Hepatocyte (in vitro differentiated cells): ENCODE results near the gene PKNOX1. TPM values are rescaled to one million over a fixed set of nuclear protein-coding genes. Genes with fewer than 3 reads are reported as not detected.

ENCODE experiments used
- DNase-seq: peaks from one replicate; pipeline ENCODE4 v3.0.0-alpha.2; 2016; ENCODE audit warnings: low spot score
- H2AFZ ChIP-seq: fragments of 200-600 bp; sonication (generic); 2 replicates; pipeline ENCODE4 v1.6.0; 2016; ENCODE audit warnings: antibody characterized with exemption, mild to moderate bottlenecking
- H3K27ac ChIP-seq: fragments of 200-600 bp; sonication (generic); 2 replicates; pipeline ENCODE4 v1.5.1; 2016; ENCODE audit warnings: mild to moderate bottlenecking
- H3K27me3 ChIP-seq: fragments of 200-600 bp; sonication (generic); 2 replicates; pipeline ENCODE4 v1.6.1; 2016
- H3K36me3 ChIP-seq: fragments of 200-600 bp; sonication (generic); replicated peaks from 2 replicates; pipeline ENCODE4 v1.5.1; 2016; ENCODE audit warnings: low read depth; ENCODE audit not compliant: insufficient read depth
- H3K4me1 ChIP-seq: fragments of 200-600 bp; sonication (generic); 2 replicates; pipeline ENCODE4 v1.5.1; 2016; ENCODE audit warnings: mild to moderate bottlenecking, moderate library complexity; ENCODE audit not compliant: insufficient read depth
- H3K4me2 ChIP-seq: fragments of 200-600 bp; sonication (generic); 2 replicates; pipeline ENCODE4 v1.6.0; 2016
- H3K4me3 ChIP-seq: fragments of 200-600 bp; sonication (generic); 2 replicates; pipeline ENCODE4 v1.5.1; 2016; ENCODE audit warnings: mild to moderate bottlenecking
- H3K79me2 ChIP-seq: fragments of 200-600 bp; sonication (generic); 2 replicates; pipeline ENCODE4 v1.6.0; 2017; ENCODE audit warnings: mild to moderate bottlenecking
- H3K9me2 ChIP-seq: fragments of 200-600 bp; sonication (generic); replicated peaks from 2 replicates; pipeline ENCODE4 v1.6.0; 2017; ENCODE audit warnings: mild to moderate bottlenecking; ENCODE audit not compliant: insufficient read depth
- H3K9me3 ChIP-seq: fragments of 200-600 bp; sonication (generic); 2 replicates; pipeline ENCODE4 v1.5.1; 2016; ENCODE audit warnings: low read depth, mild to moderate bottlenecking
- H4K20me1 ChIP-seq: fragments of 200-600 bp; sonication (generic); 2 replicates; pipeline ENCODE4 v1.6.0; 2016; ENCODE audit warnings: mild to moderate bottlenecking; ENCODE audit not compliant: insufficient read depth, poor library complexity, severe bottlenecking
- CTCF ChIP-seq: fragments of 200-600 bp; sonication (generic); IDR thresholded peaks from 2 replicates; pipeline ENCODE4 v1.5.1; 2016; ENCODE audit warnings: antibody characterized with exemption, mild to moderate bottlenecking; ENCODE audit not compliant: poor library complexity
- EZH2 ChIP-seq: fragments of 200-600 bp; sonication (generic); IDR thresholded peaks from 2 replicates; pipeline ENCODE4 v1.6.1; 2016; ENCODE audit warnings: antibody characterized with exemption, mild to moderate bottlenecking, borderline replicate concordance
- EZH2phosphoT487 ChIP-seq: fragments of 200-600 bp; sonication (generic); IDR thresholded peaks from one replicate; pipeline ENCODE4 v1.6.1; 2018; ENCODE audit warnings: antibody characterized with exemption, mild to moderate bottlenecking, low read depth, moderate library complexity; ENCODE audit not compliant: unreplicated experiment, severe bottlenecking
- WGBS: methylation state at CpG from one replicate; pipeline ENCODE4 v1.1.6; 2016; ENCODE audit warnings: low lambda C conversion rate; ENCODE audit errors: missing lambda C conversion rate; 5-methylcytosine and 5-hydroxymethylcytosine counted together
- polyA plus RNA-seq: library from polyadenylated mRNA; unstranded; fragments of >200 nt; fragmentation: Nextera tagmentation; extraction: Ambion mirVana; gene quantifications from 2 replicates; pipeline ENCODE4 v1.2.1, GENCODE V29; 2016
- total RNA-seq: library from RNA; depleted of rRNA; stranded (reverse); fragments of >200 nt; gene quantifications from 2 replicates; pipeline ENCODE4 v1.2.3, GENCODE V29; 2014

Gene PKNOX1
- total and polyA plus RNA-seq, 2 experiments from 2014 or later: 11.0 to 13.4 TPM

DNA sequence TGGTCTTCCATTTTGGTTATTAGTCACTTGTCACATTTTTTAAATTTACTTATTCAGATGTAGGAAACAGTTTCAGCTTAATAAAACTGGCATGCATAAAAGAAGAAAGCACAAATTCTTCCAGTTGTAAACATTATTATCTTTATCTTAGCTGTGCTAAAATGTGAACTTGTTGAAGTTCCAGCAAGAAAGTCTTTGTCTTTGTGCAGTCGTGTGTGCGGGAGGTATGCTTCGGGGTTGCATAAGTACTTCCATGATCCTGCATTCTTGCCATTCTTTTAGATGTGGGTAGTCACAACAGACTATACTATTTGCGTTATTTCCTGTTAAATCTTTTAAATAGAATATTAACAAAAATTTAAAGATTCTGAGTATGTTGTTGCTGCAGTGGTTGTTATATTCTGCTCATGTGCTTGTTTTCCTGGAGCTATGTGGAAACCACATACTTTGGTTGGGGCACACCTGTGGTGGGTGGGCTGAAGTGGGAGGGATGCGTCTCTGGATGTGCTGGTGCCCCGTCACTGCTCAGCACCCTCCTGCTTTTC, 51.3 kb downstream of the PKNOX1 start:
- Histone ChIP-seq H3K27ac (no peak overlapping the region), H3K79me2 (no peaks in the 10 kb centered on the region), H3K4me2 (no peak overlapping the region), H3K27me3 (no peaks in the 10 kb centered on the region), H3K9me2 (no peaks in the 10 kb centered on the region), H3K36me3 (no peaks in the 10 kb centered on the region), H3K4me3 (no peak overlapping the region), H3K4me1 (no peaks in the 10 kb centered on the region), H2AFZ (no peak overlapping the region), H4K20me1 (no peaks in the 10 kb centered on the region), H3K9me3 (no peaks in the 10 kb centered on the region)
- TF ChIP-seq EZH2phosphoT487: no peak
- no peak for TF ChIP-seq EZH2
- TF ChIP-seq CTCF: no peak
- WGBS: 68% methylated on average over 6 of the region's 6 CpGs
- no peak for DNase-seq

DNA sequence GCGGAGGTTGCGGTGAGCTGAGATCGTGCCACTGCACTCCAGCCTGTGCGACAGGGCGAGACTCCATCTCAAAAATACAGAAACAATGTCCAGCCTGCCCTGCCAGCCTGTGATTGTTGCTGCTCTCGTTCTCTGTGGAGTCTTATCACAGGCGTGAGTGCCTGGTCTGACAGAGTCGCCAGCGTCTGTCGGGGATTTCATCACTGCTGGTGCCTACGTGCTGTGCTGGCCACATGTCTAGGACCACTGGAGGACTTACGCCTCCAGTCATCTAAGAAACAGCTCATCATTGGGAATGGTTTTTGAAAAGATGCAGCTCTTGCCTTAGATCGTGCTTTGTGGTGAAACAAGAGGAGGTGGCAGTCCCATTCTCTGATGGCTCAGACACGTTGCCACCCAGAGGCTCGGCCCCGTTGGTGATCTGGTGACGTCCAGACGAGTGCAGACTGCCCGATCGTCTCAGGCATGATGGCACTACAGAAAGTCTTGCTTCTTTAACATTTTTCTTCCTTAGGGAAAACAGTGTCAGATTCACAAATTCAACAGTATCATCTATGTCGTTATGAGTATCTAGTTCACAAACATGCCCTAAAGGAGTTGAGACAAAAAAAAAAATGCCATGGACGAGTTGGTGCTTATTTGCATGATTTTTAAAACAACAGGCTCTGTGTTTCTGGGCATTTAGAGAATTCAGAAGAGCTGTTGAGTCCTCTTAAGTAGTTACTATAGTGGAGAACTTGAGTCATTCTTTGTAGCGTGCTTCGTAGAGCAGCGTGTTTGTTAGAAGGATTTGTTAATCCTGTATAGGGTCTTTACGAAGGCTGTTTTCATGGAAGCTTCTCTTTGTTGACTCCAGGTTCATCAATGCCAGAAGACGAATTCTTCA, 53.7 kb downstream of the PKNOX1 start:
- DNase-seq: no peak
- Histone ChIP-seq H3K27ac (no peak overlapping the region), H3K36me3 (no peaks in the 10 kb centered on the region), H3K4me2 (no peak overlapping the region), H3K4me1 (no peaks in the 10 kb centered on the region), H3K27me3 (no peaks in the 10 kb centered on the region), H3K9me3 (no peaks in the 10 kb centered on the region), H4K20me1 (no peaks in the 10 kb centered on the region), H3K4me3 (no peak overlapping the region), H3K79me2 (no peaks in the 10 kb centered on the region), H2AFZ (no peak overlapping the region), H3K9me2 (no peaks in the 10 kb centered on the region)
- no peak for TF ChIP-seq CTCF
- TF ChIP-seq EZH2: no peak
- TF ChIP-seq EZH2phosphoT487: no peak
- WGBS: 93% methylated on average over 27 of the region's 27 CpGs

GRCh38 chr21:43029785-43030184, 55.4 kb downstream of the PKNOX1 start:
- DNase-seq: no peak
- H3K4me3 ChIP-seq: no peak overlapping the region
- no peaks in the 10 kb centered on the region for H3K27me3 ChIP-seq
- no peaks in the 10 kb centered on the region for H4K20me1 ChIP-seq
- no peak overlapping the region for H3K4me2 ChIP-seq
- no peak overlapping the region for H2AFZ ChIP-seq
- TF ChIP-seq EZH2phosphoT487 (no peak), CTCF (no peak), EZH2 (no peak)
- no peaks in the 10 kb centered on the region for H3K36me3 ChIP-seq
- no peaks in the 10 kb centered on the region for H3K4me1 ChIP-seq
- no peaks in the 10 kb centered on the region for H3K79me2 ChIP-seq
- H3K9me2 ChIP-seq: no peaks in the 10 kb centered on the region
- H3K9me3 ChIP-seq: no peaks in the 10 kb centered on the region
- no peak overlapping the region for H3K27ac ChIP-seq
- WGBS: 89% methylated on average over 13 of the region's 13 CpGs
